Testis (tissue), 2 donors: ENCODE measurements around the gene PCDHA1.
"Not testable (repeated sequence)": the region's sequence is repeated elsewhere in the genome, so short reads cannot be mapped to it uniquely, and the experiment has no call there.

ENCODE experiments used
- POLR2A ChIP-seq: fragments of 450-650 bp; IDR thresholded peaks from one replicate; pipeline ENCODE4 v1.6.1; 2017; ENCODE audit warnings: antibody characterized with exemption, mild to moderate bottlenecking, moderate library complexity
- TF ChIP-seq, protein P1 (sequence below), 3 experiments: fragments of 450-650 bp in 2 of 3; fragments of 200-600 bp in 1 of 3; sonication (generic) in 1 of 3; IDR thresholded peaks; one replicate each; pipeline ENCODE4 v1.5.1; 2016 to 2019; ENCODE audit warnings: antibody characterized with exemption in 3 of 3, mild to moderate bottlenecking in 2 of 3, moderate library complexity in 1 of 3

DNA sequence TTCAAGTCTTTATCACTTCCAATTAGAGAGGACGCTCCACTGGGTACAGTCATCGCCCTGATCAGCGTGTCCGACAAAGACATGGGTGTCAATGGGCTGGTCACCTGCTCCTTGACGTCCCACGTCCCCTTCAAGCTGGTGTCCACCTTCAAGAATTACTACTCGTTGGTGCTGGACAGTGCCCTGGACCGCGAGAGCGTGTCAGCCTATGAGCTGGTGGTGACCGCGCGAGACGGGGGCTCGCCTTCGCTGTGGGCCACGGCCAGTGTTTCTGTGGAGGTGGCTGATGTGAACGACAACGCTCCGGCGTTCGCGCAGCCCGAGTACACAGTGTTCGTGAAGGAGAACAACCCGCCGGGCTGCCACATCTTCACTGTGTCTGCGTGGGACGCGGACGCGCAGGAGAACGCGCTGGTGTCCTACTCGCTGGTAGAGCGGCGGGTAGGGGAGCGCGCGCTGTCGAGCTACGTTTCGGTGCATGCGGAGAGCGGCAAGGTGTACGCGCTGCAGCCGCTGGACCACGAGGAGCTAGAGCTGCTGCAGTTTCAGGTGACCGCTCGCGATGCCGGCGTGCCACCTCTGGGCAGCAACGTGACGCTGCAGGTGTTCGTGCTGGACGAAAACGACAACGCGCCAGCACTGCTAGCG, 22.4 kb downstream of the PCDHA1 start:
- TF ChIP-seq, protein P1, sequence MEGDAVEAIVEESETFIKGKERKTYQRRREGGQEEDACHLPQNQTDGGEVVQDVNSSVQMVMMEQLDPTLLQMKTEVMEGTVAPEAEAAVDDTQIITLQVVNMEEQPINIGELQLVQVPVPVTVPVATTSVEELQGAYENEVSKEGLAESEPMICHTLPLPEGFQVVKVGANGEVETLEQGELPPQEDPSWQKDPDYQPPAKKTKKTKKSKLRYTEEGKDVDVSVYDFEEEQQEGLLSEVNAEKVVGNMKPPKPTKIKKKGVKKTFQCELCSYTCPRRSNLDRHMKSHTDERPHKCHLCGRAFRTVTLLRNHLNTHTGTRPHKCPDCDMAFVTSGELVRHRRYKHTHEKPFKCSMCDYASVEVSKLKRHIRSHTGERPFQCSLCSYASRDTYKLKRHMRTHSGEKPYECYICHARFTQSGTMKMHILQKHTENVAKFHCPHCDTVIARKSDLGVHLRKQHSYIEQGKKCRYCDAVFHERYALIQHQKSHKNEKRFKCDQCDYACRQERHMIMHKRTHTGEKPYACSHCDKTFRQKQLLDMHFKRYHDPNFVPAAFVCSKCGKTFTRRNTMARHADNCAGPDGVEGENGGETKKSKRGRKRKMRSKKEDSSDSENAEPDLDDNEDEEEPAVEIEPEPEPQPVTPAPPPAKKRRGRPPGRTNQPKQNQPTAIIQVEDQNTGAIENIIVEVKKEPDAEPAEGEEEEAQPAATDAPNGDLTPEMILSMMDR (IDR thresholded peaks at IDR 0.05): not testable (repeated sequence)
- not testable (repeated sequence) for TF ChIP-seq POLR2A
